HG02943 (cell line): ENCODE data around the gene ANKS6.

Experiments
- ATAC-seq: cut with Tn5 transposase; IDR thresholded peaks from one replicate; pipeline ENCODE4 v1.9.1; 2021; ENCODE audit warnings: mild to moderate bottlenecking, low read depth, moderate library complexity; ENCODE audit not compliant: unreplicated experiment

The ANKS6 gene

DNA sequence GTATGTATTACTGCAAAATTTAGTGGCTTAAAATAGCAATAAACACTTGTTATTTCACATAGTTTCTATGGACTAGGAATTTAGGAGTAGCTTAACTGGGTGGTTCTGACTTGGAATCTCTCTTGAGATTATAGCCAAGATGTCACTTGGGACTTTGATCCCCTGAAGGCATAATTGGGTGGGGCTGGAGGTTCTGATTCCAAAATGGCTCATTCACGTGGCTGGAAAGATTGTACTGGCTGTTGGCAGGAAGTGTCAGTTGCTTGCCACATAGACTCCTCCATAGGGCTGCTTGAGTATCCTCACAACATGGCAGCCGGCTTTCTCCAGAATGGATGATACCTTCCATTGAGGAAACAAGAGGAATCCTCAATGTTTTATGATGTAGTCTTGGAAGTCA lies 22.4 kb upstream of the ANKS6 start:
- no peak for ATAC-seq

DNA sequence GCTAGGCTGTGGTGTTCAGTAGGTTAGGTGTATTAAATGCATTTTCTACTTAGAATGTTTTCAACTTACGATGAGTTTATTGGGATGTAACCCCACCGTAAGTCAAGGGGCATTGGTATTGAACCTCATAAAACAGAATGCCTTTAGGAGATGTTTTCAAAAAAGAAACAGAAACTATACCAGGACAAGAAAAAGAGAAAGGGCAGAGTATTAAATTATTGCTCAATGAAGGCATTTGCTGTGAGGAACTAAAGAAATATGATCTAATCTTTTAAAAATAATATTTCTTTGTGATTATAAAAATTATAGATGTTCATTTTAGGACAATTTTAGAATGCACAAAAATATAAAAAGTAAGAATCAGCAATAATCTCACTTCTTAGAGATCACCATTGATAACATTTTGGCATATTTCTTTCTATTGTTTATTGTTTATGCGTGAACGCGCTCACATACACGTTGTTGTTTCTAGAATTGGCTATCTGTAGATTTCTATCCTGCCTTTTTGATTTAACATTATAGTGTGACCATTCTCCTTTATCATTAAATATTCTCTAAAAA lies 19.1 kb upstream of the ANKS6 start:
- no peak for ATAC-seq

DNA sequence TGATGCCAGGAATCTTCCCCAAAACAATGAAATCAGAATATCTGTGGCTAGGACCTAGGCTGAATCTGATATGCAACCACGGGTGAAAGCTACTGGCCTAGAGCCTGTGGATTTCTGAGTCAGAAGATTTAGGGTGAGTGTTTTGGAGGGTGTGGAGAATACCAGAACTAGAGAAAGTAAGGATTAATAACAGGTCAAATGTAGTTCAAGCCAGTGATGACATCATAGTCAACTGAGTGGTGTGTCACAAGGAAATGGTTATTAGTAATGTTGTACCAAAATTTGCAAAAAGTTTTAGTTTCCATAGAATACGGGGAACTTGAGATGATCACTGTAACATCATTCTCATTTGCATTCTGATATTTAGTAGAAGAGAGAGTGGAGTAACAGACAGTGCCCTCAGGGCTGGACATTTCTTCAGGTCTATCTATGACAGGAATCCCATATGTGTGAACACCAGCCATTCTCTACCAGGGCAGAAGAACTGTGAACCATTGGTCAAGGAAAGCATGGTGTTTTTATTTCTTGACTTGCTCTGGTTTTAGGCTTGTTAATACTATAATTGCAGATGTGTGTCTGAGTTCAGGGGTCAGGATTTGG lies 14.8 kb upstream of the ANKS6 start:
- ATAC-seq = no peak

DNA sequence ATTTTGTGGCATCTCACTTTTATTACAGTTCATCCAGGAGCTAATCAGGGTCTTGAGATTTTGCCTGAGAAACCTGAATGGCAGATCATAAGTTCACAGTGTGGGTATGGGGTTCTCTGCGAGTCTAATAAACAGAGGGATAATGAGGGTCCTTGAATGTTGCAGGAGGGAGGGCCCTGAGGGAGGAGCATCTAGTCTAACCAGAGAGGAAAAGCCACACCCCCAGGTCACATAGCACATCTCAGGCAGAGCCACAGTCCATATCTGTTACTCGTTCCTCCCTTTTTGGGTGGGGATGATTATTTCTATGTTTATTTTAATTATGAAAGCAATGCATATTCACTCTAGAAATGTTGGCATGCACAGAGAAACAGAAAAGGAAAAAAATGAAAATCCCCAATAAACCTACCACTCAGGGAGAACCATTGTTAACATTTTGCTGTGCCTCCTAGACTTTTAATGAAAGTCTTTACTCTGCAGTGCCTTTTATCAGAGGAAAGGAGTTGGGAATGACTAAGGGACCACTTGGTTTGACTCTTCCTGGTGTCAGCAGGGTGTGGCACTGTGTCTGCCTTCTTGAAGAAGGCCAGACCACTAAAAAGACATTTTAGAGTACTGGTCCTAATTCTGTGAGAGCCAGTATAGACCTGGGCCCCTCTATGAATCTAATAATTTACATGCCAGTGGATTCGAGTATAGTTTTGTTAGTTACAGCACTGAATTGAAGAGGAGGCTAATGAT lies 13.9 kb upstream of the ANKS6 start:
- ATAC-seq = no peak

DNA sequence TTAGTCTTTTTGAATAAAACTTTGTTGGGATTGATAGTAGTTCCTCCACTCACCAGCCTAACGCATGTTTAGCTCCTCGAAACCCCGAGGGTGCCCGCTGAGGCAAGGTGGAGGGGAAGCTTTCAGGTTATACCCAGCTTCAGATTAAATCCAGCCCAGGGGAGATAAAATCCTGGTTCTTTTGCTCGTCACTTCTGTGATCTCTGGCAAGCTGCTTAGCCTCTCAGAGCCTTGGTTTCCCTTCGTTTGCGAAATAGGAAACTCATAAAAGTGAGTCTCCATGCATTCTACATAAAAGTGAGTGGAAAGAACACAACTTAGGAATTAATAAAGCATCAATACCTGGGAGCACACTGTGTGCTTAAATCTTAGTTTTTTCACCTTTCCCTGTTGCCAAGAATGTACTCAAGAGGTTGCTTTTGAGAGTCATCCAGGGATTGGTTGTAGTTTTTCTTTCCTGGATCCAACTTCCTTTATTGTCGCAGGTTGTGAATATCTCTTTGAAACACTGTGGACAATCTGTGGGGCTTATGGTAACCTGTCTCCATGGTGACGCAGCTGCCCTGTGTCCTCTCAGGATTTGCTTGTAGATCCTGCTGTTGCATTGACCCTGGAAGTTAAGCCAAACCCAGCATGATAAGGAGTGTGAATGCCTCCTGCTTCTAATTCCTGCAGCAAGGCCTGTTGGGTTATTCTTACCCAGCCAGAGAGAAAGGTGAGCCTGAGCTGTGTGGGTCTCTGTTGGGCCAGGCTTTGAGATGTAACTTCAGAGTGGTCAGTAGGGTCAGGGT lies 13.2 kb upstream of the ANKS6 start:
- ATAC-seq = no peak

DNA sequence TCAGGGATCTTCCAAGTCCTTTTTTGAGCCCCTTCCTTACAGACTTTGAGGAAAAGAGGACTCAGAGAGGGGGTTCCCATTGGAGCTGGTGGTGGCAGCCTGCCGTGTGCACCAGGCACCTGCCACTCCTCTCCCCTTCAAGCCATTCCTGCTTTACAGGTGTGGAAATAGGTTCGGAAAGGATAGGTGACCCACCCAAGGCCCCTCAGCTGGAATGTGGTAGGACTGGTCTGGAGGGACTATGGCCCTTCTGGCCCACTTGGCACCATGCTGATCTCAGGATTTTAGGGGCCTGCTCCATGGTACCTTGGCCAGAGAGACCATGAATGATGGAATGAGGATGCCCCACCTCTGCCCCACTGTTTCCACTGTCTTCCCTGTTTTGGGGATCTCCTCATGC lies 12.5 kb upstream of the ANKS6 start:
- no peak for ATAC-seq

DNA sequence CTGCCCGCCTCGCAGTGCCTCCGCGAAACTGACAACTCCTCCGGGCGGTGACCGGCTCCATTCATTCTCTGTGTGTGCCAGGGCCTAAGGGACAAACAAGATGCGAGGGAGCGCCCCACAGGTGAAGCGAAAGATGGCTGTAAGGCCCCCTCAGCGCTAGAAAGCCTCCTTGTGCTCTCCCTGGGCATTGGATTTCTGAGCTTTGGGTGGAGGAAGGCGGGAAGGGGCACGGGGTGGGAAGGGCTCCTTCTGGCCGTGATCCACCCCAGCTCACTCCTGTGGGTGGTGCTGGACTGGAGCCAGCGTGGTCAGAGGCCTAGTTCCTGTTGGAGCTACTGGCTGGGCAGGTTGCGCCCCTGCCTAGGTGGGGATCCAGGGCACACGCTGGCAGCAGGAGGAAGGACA lies 12.1 kb upstream of the ANKS6 start:
- no peak for ATAC-seq

DNA sequence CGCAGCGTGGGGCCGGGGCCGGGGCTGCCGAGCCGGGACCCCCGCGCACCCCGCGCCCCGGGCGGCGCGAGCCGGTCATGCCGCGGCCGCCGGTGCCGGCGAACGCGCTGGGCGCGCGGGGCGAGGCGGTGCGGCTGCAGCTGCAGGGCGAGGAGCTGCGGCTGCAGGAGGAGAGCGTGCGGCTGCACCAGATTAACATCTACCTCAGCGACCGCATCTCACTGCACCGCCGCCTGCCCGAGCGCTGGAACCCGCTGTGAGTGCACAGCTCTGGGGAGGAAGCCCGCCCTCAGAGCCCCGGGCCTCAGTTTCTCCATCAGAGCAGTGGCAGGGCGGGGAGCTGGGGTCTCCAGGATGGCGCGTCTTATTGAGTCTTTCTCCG lies 11.4 kb upstream of the ANKS6 start:
- ATAC-seq = no peak

DNA sequence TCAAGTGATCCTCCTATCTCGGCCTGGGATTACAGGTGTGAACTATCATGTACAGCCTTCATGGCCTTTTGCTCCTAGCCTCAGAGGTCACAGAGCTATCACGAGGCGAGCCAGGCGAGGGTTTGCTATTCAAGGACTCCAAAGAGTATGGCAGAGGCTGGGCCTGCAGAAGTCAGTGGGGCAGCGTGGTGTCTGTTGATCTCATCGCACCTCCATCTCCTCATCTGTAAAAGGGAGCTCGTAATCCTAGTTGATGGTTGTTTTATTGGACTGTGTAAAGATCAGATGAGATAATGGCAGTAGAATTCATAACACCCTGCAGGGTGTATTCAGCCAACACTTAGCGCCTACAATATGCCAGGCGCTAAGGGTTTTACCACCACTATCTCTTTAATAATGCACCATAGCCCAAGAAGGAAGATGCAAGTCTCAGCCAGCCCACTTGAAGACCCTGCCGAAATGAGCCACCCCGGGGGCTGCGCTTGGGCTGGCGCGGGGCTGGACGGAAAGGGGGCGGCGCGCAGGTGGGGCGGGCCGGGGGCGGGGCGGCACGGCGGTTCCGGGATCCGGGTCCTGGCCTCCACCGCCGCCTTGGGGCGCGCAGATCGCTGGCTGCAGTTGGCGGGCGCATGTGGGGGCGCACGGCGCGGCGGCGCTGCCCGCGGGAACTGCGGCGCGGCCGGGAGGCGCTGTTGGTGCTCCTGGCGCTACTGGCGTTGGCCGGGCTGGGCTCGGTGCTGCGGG lies 10.9 kb upstream of the ANKS6 start, which contains the start of gene GALNT12:
TSS of gene GALNT12 (plus strand) at position 601 of the 744 bp plus-strand sequence. CDS start at position 630, 29 bp downstream.
- no peak for ATAC-seq

DNA sequence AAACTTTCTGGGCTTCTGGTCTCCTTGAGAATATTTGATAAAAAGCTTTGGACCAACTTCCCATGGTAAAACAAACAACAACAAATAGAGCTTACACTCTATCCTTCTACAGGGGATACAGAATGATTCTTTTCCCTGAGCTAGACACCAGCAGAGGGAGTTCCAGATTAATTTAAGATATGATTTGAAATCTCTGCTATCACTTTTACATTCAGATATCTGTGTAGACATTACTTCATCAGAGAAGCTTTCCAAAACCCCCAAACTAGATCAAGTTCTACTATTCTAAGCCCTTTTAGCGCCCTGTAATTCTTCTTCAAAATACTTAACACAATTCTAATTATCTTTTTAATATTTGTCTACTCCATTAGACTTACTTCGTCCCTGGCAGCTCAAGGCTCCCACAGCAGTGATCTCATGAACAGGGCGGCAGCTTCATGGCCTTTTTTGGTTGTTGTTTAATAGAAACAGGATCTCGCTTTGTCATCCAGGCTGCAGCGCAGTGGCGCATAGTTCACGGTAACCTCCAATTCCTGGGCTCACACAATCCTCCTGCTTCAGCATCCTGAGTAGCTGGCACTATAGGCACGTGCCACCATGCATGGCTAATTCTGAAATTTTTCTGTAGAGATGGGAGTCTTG lies 10.2 kb upstream of the ANKS6 start:
- no peak for ATAC-seq

DNA sequence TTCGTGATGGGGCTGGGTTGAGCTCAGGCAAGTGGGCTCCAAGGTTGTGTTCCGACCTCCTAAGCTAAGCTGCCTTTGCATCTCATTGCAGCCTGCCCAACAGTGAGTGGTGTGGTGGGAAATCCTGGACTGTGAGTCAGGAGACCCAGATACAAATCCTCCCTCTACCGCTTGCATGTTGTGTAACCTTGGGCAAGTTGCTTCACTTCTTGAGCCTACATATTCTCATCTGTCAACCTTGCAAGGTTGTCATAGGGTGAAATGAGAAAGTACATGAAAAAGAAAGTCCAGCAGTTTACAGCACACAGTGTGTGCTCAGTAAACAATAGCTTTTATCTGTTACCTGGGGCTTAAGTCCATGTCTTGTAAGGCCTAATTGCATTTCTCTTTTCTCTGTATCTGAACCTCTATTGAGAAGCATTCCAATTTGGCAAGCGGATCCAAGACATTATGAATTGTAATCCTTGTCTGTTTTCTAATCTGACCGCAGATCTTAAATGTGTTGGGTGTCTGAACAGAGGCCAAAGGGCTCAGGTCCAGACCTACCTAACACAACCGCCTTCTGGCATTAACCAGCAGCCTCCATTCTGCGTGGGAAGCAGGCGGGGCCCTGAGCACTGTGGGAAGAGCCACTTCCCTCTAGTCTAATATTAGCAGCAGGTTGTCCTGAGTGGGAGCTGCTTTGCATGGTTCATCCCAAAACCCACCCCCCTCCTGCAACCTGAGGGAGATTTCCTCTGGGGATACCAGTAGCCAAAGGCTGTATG lies 9.3 kb upstream of the ANKS6 start:
- no peak for ATAC-seq

DNA sequence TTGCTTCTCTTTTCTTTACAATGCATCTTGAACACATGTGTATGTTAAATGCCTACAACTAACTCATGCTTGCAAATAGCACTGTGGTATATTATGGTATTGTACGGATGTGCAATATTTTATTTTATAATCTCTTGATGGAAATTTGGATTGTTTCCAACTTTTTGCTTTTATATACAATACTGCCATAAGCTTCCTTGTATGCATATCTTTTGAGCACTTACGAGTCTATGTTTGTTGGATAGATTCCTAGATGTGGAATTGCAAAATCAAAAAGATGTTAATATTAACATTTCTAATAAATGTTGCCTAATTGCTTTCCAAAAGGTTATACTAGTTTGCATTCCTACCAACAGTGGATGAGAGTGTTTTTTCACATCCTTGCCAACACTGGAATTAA lies 7.7 kb upstream of the ANKS6 start:
- ATAC-seq = no peak

DNA sequence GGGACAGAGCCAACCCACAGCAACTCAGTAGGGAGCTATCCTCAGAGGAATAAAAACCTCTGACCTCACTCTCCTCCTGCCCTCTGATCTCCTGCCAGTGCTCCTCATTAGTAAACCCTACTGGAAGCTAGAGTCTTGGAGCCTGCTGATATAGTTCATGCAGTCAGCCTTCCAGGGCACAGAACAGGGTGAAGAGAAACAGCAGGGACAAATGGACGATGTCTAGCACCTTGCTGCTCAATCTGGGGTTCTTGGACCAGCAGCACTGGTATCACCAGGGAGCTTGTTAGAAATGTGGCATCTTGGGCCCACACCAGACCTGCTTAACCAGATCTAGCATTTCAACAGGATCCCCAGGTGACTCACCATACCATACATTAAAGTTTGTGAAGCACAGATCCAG lies 5.6 kb upstream of the ANKS6 start:
- no peak for ATAC-seq

DNA sequence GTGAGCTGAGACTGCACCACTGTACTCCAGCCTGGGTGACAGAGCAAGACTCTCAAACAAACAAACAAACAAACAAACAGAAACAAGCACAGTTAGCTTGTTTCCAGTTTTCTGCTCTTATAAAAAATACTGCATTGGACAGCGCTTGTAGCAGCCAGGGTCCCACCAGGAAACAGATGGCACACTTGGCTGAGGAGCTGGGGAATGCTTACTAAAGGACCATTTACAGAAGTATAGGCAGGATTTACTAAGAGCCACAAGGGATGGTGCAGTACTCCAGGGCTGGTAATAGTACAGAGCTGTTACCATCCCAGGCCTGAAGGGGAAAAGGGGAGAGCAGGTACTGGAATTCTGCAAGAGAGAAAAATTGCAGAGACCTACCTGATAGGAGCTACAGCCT lies 5.2 kb upstream of the ANKS6 start:
- ATAC-seq = no peak

DNA sequence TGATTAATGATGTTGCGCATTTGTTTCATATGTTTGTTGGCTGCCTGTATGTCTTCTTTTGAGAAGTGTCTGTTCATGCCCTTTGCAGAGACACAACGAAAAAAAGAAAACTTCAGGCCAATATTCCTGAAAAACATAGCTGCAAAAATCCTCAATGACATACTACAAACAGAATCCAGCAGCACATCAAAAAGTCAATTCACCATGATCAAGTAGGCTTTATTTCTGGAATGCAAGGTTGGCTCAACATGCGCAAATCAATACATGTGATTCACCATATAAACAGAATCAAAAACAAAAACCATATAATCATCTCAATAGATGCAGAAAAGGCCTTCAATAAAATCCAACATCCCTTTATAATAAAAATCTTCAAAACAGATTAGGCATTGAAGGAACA lies 1.9 kb upstream of the ANKS6 start:
- no peak for ATAC-seq

DNA sequence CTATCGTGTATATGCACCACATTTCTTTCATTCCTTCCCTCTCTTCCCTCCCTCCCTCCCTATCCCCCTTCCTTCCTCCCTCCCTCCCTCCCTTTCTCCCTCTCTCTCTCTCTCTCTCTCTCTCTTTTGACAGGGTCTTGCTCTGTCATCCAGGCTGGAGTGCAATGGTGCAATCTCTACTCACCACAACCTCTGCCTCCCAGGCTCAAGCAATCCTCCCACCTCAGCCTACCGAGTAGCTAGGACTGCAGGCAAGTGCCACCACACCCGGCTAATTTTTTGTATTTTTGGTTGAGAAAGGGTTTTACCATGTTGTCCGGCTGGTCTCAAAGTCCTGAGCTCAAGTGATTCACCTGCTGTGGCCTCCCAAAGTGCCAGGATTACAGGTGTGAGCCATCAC lies 1.1 kb upstream of the ANKS6 start:
- ATAC-seq = no peak

DNA sequence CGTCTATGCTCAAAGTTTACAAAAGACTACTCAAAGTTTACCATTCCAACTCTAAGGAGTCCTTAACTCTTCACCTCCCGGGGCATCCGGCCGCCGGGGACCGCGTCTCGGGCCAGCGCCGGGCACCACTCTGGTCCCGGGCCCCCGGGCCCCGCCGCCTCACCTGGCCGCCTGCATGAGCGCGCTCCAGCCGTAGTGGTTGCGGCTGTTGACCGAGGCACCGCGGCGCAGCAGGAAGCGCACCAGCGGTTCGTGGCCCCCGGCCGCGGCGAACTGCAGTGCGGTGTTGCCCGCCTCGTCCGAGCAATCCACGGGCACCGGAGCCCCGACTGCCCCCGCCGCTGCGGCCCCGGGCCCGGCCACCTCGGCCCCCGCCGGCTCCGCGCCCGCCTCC lies 388 bp downstream of the ANKS6 start:
- ATAC-seq = peak; percentile 19

DNA sequence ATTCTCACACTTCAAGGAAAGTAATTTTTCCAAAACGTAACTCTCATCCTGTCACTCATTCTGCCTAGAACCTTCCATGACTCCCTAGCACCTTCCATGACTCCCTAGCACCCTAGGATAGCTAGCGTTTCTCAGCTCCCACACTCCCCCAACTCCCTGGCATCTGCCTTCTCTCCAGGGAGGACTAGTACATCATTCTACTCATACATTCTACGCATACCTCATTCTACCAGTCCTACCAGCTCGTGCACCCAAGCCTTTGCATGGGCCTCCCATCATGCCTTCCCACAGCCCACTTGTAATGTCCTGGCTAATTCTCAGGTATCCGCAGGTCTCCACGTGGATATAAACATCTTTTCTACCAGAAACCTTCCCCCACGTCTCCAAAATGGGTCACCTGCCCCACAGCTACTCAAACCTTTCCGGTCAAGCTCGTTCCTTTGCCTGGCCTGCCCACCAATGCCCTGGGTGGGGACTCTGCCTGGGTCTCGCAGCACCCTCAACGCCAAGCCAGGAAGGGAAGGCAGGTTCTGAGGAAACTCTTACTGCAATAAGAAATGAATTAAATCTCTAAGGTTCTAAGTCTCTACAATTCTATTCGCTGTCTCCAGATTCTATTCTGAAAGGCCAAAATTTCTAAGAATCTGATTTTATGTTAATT lies 930 bp downstream of the ANKS6 start:
- no peak for ATAC-seq

DNA sequence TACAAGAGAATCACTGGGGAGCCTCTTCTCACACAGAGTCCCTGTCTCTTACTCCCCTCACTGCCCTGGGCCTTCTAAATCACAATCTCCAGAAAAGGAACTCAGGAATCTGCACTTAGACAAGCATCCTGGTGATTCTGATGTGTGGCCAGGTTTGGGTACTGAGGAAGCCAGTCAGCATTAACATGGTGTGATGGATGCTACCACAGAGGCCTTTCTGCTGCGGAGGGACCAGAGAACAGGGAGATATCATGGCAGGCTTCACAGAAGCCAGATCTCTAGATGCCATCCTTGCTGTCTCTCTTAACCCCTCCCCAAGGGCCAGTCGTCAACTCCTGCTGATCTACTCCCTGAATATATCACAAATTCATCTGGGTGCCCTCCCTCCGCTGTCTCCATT lies 1.6 kb downstream of the ANKS6 start:
- no peak for ATAC-seq
